GM23338 (cell line): ENCODE results near the gene JMJD7. TPM values are rescaled to one million over a fixed set of nuclear protein-coding genes. Genes with fewer than 3 reads are reported as not detected.

Experiments
- ATAC-seq: fragments of 200-7000 bp; cut with Tn5 transposase; 3 replicates; pipeline ENCODE4 v1.9.1; 2020
- DNase-seq: peaks from one replicate; pipeline ENCODE4 v3.0.0-alpha.2; 2015; ENCODE audit warnings: low spot score
- H2AFZ ChIP-seq: fragments of 200-600 bp; sonication (generic); 2 replicates; pipeline ENCODE4 v1.8.0; 2016; ENCODE audit warnings: antibody characterized with exemption, mild to moderate bottlenecking, moderate library complexity
- H3F3A ChIP-seq: fragments of 200-600 bp; sonication (generic); replicated peaks from 2 replicates; pipeline ENCODE4 v1.8.0; 2017; ENCODE audit warnings: antibody characterized with exemption, mixed run types, low read depth
- H3K27ac ChIP-seq: fragments of 200-600 bp; sonication (generic); 2 replicates; pipeline ENCODE4 v1.6.1; 2016; ENCODE audit warnings: low read depth
- H3K27me3 ChIP-seq: fragments of 200-600 bp; sonication (generic); 2 replicates; pipeline ENCODE4 v1.8.0; 2016; ENCODE audit warnings: mild to moderate bottlenecking, mixed run types, moderate library complexity; ENCODE audit not compliant: insufficient read depth
- H3K36me3 ChIP-seq: fragments of 200-600 bp; sonication (generic); 2 replicates; pipeline ENCODE4 v1.8.0; 2016; ENCODE audit warnings: mild to moderate bottlenecking; ENCODE audit not compliant: insufficient read depth
- H3K4me1 ChIP-seq: fragments of 200-600 bp; sonication (generic); 2 replicates; pipeline ENCODE4 v1.8.0; 2016; ENCODE audit warnings: mild to moderate bottlenecking, moderate library complexity; ENCODE audit not compliant: insufficient read depth
- H3K4me2 ChIP-seq: fragments of 200-600 bp; sonication (generic); 2 replicates; pipeline ENCODE4 v1.7.1; 2017; ENCODE audit warnings: mixed run types
- H3K4me3 ChIP-seq: fragments of 200-600 bp; sonication (generic); 2 replicates; pipeline ENCODE4 v1.6.1; 2016; ENCODE audit warnings: mixed run types
- H3K79me2 ChIP-seq: fragments of 200-600 bp; sonication (generic); replicated peaks from 2 replicates; pipeline ENCODE4 v1.8.0; 2017; ENCODE audit warnings: mild to moderate bottlenecking; ENCODE audit not compliant: insufficient read depth
- H3K9me2 ChIP-seq: fragments of 200-600 bp; sonication (generic); 2 replicates; pipeline ENCODE4 v1.8.0; 2017; ENCODE audit not compliant: insufficient read depth
- H4K20me1 ChIP-seq: fragments of 200-600 bp; sonication (generic); replicated peaks from 2 replicates; pipeline ENCODE4 v1.8.0; 2017; ENCODE audit warnings: mild to moderate bottlenecking; ENCODE audit not compliant: insufficient read depth
- H3K27ac Mint-ChIP-seq: 2 replicates; pipeline ENCODE4 v1.8.0; 2020; ENCODE audit warnings: inconsistent platforms, mild to moderate bottlenecking, moderate library complexity, mixed read lengths
- H3K27me3 Mint-ChIP-seq: 3 replicates; pipeline ENCODE4 v1.8.0; 2022; ENCODE audit warnings: low read depth, mild to moderate bottlenecking, moderate library complexity, mixed read lengths, inconsistent platforms; ENCODE audit not compliant: insufficient read depth, poor library complexity
- H3K36me3 Mint-ChIP-seq: 3 replicates; pipeline ENCODE4 v1.8.0; 2021; ENCODE audit warnings: low read depth, mild to moderate bottlenecking, inconsistent platforms, moderate library complexity, mixed read lengths
- H3K4me1 Mint-ChIP-seq: 3 replicates; pipeline ENCODE4 v1.8.0; 2020; ENCODE audit warnings: mild to moderate bottlenecking, inconsistent platforms, mixed read lengths
- H3K4me3 Mint-ChIP-seq: 3 replicates; pipeline ENCODE4 v1.8.0; 2021; ENCODE audit warnings: moderate library complexity, mild to moderate bottlenecking, inconsistent platforms, mixed read lengths
- H3K9me3 Mint-ChIP-seq: 3 replicates; pipeline ENCODE4 v1.8.0; 2020; ENCODE audit warnings: moderate library complexity, mild to moderate bottlenecking, inconsistent platforms, mixed read lengths
- CREB1 ChIP-seq: fragments of 250-450 bp; sonication (Bioruptor Pico); IDR thresholded peaks from 2 replicates; pipeline ENCODE4 v1.5.0; 2020; ENCODE audit warnings: low read depth, mild to moderate bottlenecking, moderate library complexity
- EZH2phosphoT487 ChIP-seq: fragments of 200-600 bp; sonication (generic); IDR thresholded peaks from one replicate; pipeline ENCODE4 v1.8.1; 2018; ENCODE audit warnings: antibody characterized with exemption; ENCODE audit not compliant: unreplicated experiment
- JUNB ChIP-seq: IDR thresholded peaks from one replicate; pipeline ENCODE4 v1.6.1; 2016; ENCODE audit warnings: antibody characterized with exemption; ENCODE audit not compliant: unreplicated experiment
- STAT1 ChIP-seq: IDR thresholded peaks from one replicate; pipeline ENCODE4 v1.6.1; 2016; ENCODE audit warnings: antibody characterized with exemption; ENCODE audit not compliant: unreplicated experiment
- ZNF114 ChIP-seq: fragments of 250-450 bp; sonication (Bioruptor Pico); IDR thresholded peaks from 2 replicates; pipeline ENCODE4 v1.5.0; 2020; ENCODE audit warnings: mild to moderate bottlenecking, moderate library complexity
- ZNF331 ChIP-seq: fragments of 250-450 bp; sonication (Bioruptor Pico); IDR thresholded peaks from 2 replicates; pipeline ENCODE4 v1.5.0; 2020; ENCODE audit warnings: low read depth, mild to moderate bottlenecking, moderate library complexity
- ZNF462 ChIP-seq: fragments of 250-450 bp; sonication (Bioruptor Pico); IDR thresholded peaks from 2 replicates; pipeline ENCODE4 v1.5.0; 2020; ENCODE audit warnings: mild to moderate bottlenecking, moderate library complexity
- polyA plus RNA-seq: library from polyadenylated mRNA; unstranded; fragments of >200 nt; fragmentation: Nextera tagmentation; extraction: Ambion mirVana; gene quantifications from 2 replicates; pipeline ENCODE4 v1.2.1, GENCODE V29; 2016
- total RNA-seq: library from RNA; depleted of rRNA; stranded (reverse); fragments of >200 nt; shearing (Covaris generic); gene quantifications from 2 replicates; pipeline ENCODE4 v1.2.3, GENCODE V29; 2014
- TF ChIP-seq, protein P1 (sequence below): IDR thresholded peaks from one replicate; pipeline ENCODE4 v1.6.1; 2018; ENCODE audit warnings: antibody characterized with exemption; ENCODE audit not compliant: unreplicated experiment
- TF ChIP-seq, protein P2 (sequence below), 2 experiments: fragments of 200-600 bp in 1 of 2; sonication (generic) in 1 of 2; conservative IDR thresholded peaks; 2 replicates each; pipeline versions ENCODE4 v1.5.1 to v1.6.1; 2016 to 2017; ENCODE audit warnings: antibody characterized with exemption in 2 of 2, low read depth in 2 of 2, mild to moderate bottlenecking in 2 of 2, moderate library complexity in 1 of 2

The JMJD7 gene
- total and polyA plus RNA-seq, 2 experiments from 2014 or later = 8.5 to 9.2 TPM

DNA sequence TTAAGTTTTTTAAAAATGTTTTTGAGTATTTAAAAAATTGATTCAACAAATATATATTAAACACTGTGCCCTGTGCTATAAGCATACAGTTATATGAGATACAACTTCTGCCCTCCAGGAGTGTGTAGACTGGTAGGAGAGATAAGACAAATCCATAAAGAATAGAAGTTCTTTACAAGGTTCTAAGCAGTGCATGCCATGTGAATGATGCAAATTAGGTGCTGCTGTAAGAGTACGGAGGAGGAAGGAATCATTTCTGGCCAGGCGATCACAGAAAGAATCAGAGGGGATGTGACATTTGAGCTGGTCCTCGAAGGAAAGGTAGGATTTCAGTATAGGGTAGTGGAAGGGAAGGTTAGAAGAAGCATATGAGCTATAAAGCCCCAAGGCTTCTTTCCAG is 39.6 kb upstream of the JMJD7 start:
- H3K27me3 Mint-ChIP-seq = peaks cover 9% of the 10 kb centered on the region
- Histone ChIP-seq H3K79me2 (peaks cover 14% of the 10 kb centered on the region; the same call in 1 of the 2 replicates), H3K4me2 (no peak overlapping the region), H2AFZ (no peak overlapping the region), H3K27ac (no peak overlapping the region), H3K4me3 (no peak overlapping the region), H3K27me3 (no peaks in the 10 kb centered on the region), H3F3A (no peaks in the 10 kb centered on the region; the same call in 1 of the 2 replicates), H3K4me1 (peaks cover 35% of the 10 kb centered on the region), H4K20me1 (no peaks in the 10 kb centered on the region), H3K9me2 (no peaks in the 10 kb centered on the region), H3K36me3 (no peaks in the 10 kb centered on the region)
- peaks cover 38% of the 10 kb centered on the region for H3K4me1 Mint-ChIP-seq
- H3K27ac Mint-ChIP-seq = no peak overlapping the region
- ATAC-seq (no peak), DNase-seq (no peak)
- H3K9me3 Mint-ChIP-seq = no peaks in the 10 kb centered on the region
- no peak overlapping the region for H3K4me3 Mint-ChIP-seq
- no peaks in the 10 kb centered on the region for H3K36me3 Mint-ChIP-seq
- TF ChIP-seq ZNF462 (no peak), ZNF114 (CRISPR knock-in tag) (no peak), ZNF331 (CRISPR knock-in tag) (no peak), EZH2phosphoT487 (no peak), STAT1 (no peak)

GRCh38 chr15:41789236-41789635 is 38.7 kb upstream of the JMJD7 start:
- Mint-ChIP-seq H3K4me1 (peaks cover 36% of the 10 kb centered on the region), H3K36me3 (no peaks in the 10 kb centered on the region), H3K9me3 (no peaks in the 10 kb centered on the region), H3K27ac (no peak overlapping the region), H3K4me3 (no peak overlapping the region; the same call in 2 of the 3 replicates), H3K27me3 (peaks cover 8% of the 10 kb centered on the region)
- Histone ChIP-seq H3K27me3 (no peaks in the 10 kb centered on the region), H2AFZ (no peak overlapping the region), H3K27ac (no peak overlapping the region), H3K79me2 (peaks cover 8% of the 10 kb centered on the region; the same call in 1 of the 2 replicates), H3K4me1 (peaks cover 35% of the 10 kb centered on the region), H3K36me3 (no peaks in the 10 kb centered on the region), H3F3A (no peaks in the 10 kb centered on the region; the same call in 1 of the 2 replicates), H4K20me1 (no peaks in the 10 kb centered on the region), H3K4me3 (no peak overlapping the region), H3K4me2 (peak overlapping the region; percentile 24), H3K9me2 (no peaks in the 10 kb centered on the region)
- peak; percentile 19; the same call in 2 of the 3 replicates for ATAC-seq
- DNase-seq = no peak
- TF ChIP-seq, protein P1, sequence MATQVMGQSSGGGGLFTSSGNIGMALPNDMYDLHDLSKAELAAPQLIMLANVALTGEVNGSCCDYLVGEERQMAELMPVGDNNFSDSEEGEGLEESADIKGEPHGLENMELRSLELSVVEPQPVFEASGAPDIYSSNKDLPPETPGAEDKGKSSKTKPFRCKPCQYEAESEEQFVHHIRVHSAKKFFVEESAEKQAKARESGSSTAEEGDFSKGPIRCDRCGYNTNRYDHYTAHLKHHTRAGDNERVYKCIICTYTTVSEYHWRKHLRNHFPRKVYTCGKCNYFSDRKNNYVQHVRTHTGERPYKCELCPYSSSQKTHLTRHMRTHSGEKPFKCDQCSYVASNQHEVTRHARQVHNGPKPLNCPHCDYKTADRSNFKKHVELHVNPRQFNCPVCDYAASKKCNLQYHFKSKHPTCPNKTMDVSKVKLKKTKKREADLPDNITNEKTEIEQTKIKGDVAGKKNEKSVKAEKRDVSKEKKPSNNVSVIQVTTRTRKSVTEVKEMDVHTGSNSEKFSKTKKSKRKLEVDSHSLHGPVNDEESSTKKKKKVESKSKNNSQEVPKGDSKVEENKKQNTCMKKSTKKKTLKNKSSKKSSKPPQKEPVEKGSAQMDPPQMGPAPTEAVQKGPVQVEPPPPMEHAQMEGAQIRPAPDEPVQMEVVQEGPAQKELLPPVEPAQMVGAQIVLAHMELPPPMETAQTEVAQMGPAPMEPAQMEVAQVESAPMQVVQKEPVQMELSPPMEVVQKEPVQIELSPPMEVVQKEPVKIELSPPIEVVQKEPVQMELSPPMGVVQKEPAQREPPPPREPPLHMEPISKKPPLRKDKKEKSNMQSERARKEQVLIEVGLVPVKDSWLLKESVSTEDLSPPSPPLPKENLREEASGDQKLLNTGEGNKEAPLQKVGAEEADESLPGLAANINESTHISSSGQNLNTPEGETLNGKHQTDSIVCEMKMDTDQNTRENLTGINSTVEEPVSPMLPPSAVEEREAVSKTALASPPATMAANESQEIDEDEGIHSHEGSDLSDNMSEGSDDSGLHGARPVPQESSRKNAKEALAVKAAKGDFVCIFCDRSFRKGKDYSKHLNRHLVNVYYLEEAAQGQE = no peak
- TF ChIP-seq STAT1 (no peak), EZH2phosphoT487 (no peak), CREB1 (CRISPR knock-in tag) (no peak), JUNB (no peak)
- TF ChIP-seq, protein P2, sequence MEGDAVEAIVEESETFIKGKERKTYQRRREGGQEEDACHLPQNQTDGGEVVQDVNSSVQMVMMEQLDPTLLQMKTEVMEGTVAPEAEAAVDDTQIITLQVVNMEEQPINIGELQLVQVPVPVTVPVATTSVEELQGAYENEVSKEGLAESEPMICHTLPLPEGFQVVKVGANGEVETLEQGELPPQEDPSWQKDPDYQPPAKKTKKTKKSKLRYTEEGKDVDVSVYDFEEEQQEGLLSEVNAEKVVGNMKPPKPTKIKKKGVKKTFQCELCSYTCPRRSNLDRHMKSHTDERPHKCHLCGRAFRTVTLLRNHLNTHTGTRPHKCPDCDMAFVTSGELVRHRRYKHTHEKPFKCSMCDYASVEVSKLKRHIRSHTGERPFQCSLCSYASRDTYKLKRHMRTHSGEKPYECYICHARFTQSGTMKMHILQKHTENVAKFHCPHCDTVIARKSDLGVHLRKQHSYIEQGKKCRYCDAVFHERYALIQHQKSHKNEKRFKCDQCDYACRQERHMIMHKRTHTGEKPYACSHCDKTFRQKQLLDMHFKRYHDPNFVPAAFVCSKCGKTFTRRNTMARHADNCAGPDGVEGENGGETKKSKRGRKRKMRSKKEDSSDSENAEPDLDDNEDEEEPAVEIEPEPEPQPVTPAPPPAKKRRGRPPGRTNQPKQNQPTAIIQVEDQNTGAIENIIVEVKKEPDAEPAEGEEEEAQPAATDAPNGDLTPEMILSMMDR (conservative IDR thresholded peaks at IDR 0.05; ENCODE audit: low read depth in 2 of 2) = no peak
